Glutamatergic neuron (in vitro differentiated cells): Measurements from ENCODE around the gene ST3GAL4. TPM values are rescaled to one million over a fixed set of nuclear protein-coding genes. Genes with fewer than 3 reads are reported as not detected.

Experiments used
- DNase-seq: peaks from one replicate; pipeline ENCODE4 v3.0.0; 2022
- H3K27ac Mint-ChIP-seq: one replicate; pipeline ENCODE4 v1.8.0; 2020; ENCODE audit warnings: mild to moderate bottlenecking, mixed read lengths, inconsistent platforms; ENCODE audit not compliant: unreplicated experiment
- H3K27me3 Mint-ChIP-seq: one replicate; pipeline ENCODE4 v1.8.0; 2020; ENCODE audit warnings: mild to moderate bottlenecking, moderate library complexity, mixed read lengths, inconsistent platforms; ENCODE audit not compliant: unreplicated experiment
- H3K36me3 Mint-ChIP-seq: one replicate; pipeline ENCODE4 v1.8.0; 2020; ENCODE audit warnings: mild to moderate bottlenecking, mixed read lengths, inconsistent platforms; ENCODE audit not compliant: unreplicated experiment
- H3K4me1 Mint-ChIP-seq: one replicate; pipeline ENCODE4 v1.8.0; 2020; ENCODE audit warnings: mild to moderate bottlenecking, low read depth, mixed read lengths, inconsistent platforms; ENCODE audit not compliant: unreplicated experiment
- H3K4me3 Mint-ChIP-seq: one replicate; pipeline ENCODE4 v1.8.0; 2020; ENCODE audit warnings: mild to moderate bottlenecking, mixed read lengths, inconsistent platforms; ENCODE audit not compliant: unreplicated experiment
- H3K9me3 Mint-ChIP-seq: one replicate; pipeline ENCODE4 v1.8.0; 2020; ENCODE audit warnings: mild to moderate bottlenecking, moderate library complexity, mixed read lengths, inconsistent platforms; ENCODE audit not compliant: unreplicated experiment
- total RNA-seq: library from RNA; stranded (reverse); fragmentation: NEBNext Ultra II Directional; extraction: Animal tissue kit (Norgen Biotek cat#: 25700); gene quantifications from one replicate; pipeline ENCODE4 v1.2.1, GENCODE V29; 2021; ENCODE audit not compliant: unreplicated experiment
- TF ChIP-seq, protein P1 (sequence below): fragments of 200-600 bp; sonication (generic); IDR thresholded peaks from one replicate; pipeline ENCODE4 v1.5.0; 2021; ENCODE audit not compliant: partially characterized antibody, unreplicated experiment

Gene ST3GAL4
- total RNA-seq, 1 donor from 2014 or later = 10.4 TPM

DNA sequence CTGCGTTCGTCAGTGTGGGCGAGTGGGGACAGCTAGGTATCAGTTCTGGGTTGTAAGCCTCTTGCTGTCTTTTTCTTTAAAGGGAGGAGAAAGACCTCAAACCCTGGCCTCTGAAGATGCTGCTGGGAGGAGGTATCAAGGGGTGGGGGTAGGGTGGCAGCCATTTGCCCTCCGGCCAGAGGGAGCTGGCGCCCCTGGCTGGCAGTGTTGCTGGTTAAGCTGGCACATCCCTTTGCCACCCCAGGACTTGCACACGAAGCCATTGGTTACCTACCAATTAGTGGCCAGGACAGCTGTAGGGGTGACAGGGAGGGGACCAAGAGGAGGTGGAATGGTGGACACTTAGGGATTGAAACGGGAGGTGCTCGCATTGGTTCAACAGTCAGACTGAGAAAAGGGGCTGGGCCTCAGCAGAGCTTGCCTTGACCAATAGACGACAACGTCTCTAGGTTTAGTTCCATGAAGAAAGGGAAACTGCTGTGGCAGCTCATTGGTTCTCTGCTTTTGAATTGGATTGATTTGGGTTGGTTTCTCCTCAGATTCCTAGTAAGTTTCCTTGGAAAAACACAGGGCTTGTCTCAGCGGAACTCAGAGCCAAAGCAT is 77.9 kb downstream of the ST3GAL4 start:
- TF ChIP-seq, protein P1, sequence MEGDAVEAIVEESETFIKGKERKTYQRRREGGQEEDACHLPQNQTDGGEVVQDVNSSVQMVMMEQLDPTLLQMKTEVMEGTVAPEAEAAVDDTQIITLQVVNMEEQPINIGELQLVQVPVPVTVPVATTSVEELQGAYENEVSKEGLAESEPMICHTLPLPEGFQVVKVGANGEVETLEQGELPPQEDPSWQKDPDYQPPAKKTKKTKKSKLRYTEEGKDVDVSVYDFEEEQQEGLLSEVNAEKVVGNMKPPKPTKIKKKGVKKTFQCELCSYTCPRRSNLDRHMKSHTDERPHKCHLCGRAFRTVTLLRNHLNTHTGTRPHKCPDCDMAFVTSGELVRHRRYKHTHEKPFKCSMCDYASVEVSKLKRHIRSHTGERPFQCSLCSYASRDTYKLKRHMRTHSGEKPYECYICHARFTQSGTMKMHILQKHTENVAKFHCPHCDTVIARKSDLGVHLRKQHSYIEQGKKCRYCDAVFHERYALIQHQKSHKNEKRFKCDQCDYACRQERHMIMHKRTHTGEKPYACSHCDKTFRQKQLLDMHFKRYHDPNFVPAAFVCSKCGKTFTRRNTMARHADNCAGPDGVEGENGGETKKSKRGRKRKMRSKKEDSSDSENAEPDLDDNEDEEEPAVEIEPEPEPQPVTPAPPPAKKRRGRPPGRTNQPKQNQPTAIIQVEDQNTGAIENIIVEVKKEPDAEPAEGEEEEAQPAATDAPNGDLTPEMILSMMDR = no peak
- peaks cover 7% of the 10 kb centered on the region for H3K9me3 Mint-ChIP-seq
- H3K27ac Mint-ChIP-seq = no peak overlapping the region
- DNase-seq = no peak
- H3K4me1 Mint-ChIP-seq = peaks cover 4% of the 10 kb centered on the region
- no peaks in the 10 kb centered on the region for H3K36me3 Mint-ChIP-seq
- peaks cover 5% of the 10 kb centered on the region for H3K27me3 Mint-ChIP-seq
- H3K4me3 Mint-ChIP-seq = no peak overlapping the region

DNA sequence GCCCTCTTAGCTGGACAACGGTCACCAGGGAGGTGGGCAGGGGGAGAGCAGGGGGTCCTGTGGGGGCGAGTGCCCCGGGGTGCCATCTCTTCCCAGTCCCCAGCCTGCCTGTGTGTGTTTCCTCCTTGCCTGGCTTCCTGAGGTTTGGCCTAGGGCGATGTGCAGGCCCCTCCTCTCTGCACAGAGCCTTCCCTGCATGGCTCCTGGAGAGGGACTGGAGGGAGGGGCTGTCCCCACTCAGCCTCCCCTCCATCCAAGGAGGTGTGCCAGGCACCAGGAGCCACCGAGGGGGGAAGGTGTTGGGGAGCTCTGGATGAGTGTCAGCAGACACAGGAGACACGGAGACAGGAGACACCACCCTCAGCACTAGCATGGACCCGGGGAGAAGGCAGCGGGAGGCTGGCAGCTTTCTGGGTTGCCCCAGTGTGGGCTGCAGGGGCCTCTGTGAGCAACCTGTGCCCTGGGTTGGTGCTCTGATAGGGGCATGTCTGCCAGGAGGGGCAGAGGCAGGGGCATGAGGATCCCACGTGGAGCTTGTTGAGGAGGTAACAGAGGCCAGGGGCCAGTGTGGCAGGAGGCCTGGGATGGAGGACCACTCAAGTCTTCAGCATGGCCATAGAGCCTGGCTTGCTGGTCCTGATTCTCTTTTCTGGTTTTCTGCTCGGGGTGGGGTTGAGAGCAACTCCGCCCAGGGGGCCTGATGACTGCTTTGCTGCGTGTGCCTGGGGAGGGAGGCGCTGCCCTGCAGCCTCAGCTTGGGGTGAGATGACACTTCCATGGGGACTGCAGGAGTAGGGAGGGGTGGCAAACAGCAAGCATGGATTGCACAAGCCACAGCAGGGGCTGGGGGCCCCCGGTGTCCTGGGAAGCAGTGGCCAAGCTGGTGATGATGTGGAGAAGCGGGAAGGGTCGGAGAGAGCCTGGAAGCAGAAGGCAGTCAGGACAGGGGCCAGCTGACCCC is 78.8 kb downstream of the ST3GAL4 start:
- Mint-ChIP-seq H3K9me3 (peaks cover 6% of the 10 kb centered on the region), H3K4me1 (peaks cover 3% of the 10 kb centered on the region), H3K27me3 (peaks cover 5% of the 10 kb centered on the region), H3K36me3 (no peaks in the 10 kb centered on the region), H3K27ac (no peak overlapping the region), H3K4me3 (no peak overlapping the region)
- no peak for DNase-seq
- TF ChIP-seq, protein P1 = no peak

DNA sequence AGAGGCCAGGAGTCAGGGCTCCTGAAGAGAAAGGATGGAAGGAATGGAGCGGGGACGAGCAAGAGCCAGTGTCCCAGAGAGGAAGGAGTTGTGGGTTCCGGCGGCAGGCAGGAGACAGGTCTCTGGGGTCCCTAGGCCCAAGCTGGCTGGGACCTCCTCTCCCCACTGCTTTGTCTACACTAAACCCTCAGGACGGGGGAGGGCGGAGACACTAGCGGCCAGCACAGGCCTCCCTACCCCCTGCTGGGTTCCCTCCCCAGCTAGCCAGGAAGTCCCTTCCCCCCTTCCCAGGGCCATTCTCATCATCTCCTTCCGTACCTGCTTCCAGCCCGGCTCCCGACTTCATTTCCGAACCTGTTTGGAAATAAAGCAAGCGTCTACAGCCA is 79.5 kb downstream of the ST3GAL4 start:
- no peaks in the 10 kb centered on the region for H3K36me3 Mint-ChIP-seq
- DNase-seq = no peak
- peaks cover 5% of the 10 kb centered on the region for H3K27me3 Mint-ChIP-seq
- peaks cover 5% of the 10 kb centered on the region for H3K4me1 Mint-ChIP-seq
- H3K27ac Mint-ChIP-seq = no peak overlapping the region
- peaks cover 5% of the 10 kb centered on the region for H3K9me3 Mint-ChIP-seq
- no peak overlapping the region for H3K4me3 Mint-ChIP-seq
- TF ChIP-seq, protein P1 = no peak

DNA sequence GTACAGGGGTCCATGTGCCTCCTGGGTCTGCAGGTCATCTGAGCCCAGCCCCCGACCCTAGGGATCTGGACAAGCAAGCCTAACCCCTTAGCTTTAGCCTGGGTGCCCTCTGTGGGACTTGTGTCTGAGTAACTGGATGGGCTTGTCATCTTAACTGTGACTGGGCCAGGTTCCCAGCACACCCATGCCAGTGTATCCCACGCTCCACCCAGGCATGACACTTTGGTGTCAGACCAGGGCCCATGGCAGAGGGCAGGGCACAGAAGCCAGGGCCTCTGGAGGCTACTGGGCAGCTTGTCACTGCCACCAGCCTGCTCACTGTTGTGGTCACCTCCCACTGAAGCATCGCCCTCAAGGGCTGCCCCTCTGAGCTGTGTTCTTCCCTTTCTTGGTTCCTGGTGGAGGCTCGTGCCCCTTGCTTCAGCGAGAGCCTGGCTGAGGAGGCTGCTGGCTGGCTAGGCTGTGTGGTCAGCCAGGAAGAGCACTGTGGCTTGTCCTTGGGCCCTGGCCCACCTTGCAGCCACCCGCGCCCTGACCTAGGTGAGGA is 80.8 kb downstream of the ST3GAL4 start:
- Mint-ChIP-seq H3K27ac (no peak overlapping the region), H3K4me3 (no peak overlapping the region), H3K36me3 (no peaks in the 10 kb centered on the region), H3K27me3 (peaks cover 7% of the 10 kb centered on the region), H3K4me1 (peaks cover 14% of the 10 kb centered on the region), H3K9me3 (peaks cover 8% of the 10 kb centered on the region)
- TF ChIP-seq, protein P1 = no peak
- DNase-seq = no peak
